Loucy (cell line): ENCODE measurements around the gene TEX26.

ENCODE experiments used
- EZH2phosphoT487 ChIP-seq: fragments of 200-600 bp; IDR thresholded peaks from 2 replicates; pipeline ENCODE4 v1.6.1; 2018; ENCODE audit warnings: antibody characterized with exemption, mild to moderate bottlenecking, moderate library complexity, borderline replicate concordance
- TF ChIP-seq, protein P1 (sequence below): fragments of 200-600 bp; sonication (generic); conservative IDR thresholded peaks from 2 replicates; pipeline ENCODE4 v1.5.1; 2014; ENCODE audit warnings: mild to moderate bottlenecking, antibody characterized with exemption, low read length

DNA sequence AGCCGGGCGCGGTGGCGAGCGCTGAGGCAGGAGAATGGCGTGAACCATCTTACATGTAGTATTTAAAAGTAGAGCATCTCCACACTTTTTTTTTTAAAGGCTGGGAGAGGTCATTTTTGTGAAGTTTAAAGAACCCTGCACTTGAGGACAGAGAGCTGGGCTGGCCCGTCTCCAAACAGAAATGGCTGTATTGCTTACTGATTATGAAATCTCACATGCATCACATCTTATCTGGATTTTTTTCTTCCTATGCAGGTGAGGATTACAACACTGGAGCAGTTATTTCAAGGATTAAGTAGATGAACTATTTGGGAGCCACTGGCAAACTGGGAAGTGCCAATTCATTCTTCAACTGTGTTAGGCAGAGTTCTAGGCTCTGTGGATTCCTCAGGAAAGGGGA, 59.5 kb downstream of the TEX26 start:
- TF ChIP-seq, protein P1, sequence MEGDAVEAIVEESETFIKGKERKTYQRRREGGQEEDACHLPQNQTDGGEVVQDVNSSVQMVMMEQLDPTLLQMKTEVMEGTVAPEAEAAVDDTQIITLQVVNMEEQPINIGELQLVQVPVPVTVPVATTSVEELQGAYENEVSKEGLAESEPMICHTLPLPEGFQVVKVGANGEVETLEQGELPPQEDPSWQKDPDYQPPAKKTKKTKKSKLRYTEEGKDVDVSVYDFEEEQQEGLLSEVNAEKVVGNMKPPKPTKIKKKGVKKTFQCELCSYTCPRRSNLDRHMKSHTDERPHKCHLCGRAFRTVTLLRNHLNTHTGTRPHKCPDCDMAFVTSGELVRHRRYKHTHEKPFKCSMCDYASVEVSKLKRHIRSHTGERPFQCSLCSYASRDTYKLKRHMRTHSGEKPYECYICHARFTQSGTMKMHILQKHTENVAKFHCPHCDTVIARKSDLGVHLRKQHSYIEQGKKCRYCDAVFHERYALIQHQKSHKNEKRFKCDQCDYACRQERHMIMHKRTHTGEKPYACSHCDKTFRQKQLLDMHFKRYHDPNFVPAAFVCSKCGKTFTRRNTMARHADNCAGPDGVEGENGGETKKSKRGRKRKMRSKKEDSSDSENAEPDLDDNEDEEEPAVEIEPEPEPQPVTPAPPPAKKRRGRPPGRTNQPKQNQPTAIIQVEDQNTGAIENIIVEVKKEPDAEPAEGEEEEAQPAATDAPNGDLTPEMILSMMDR, result no peak
- TF ChIP-seq EZH2phosphoT487, result no peak
